Islet precursor cell (in vitro differentiated cells): Measurements from ENCODE around the gene ERG.

ENCODE experiments used
- DNase-seq: peaks from one replicate; pipeline ENCODE4 v3.0.0-alpha.2; 2018

Gene ERG

GRCh38 chr21:38430401-38430984 lies 67.8 kb downstream of the ERG start:
- no peak for DNase-seq

- DNase-seq = no peak
Measured at GRCh38 chr21:38429011-38429410, 69.3 kb downstream of the ERG start.

- no peak for DNase-seq
Measured at GRCh38 chr21:38428211-38428610, 70.1 kb downstream of the ERG start.

GRCh38 chr21:38424305-38425019 lies 73.8 kb downstream of the ERG start:
- no peak for DNase-seq

- DNase-seq = no peak
Measured at GRCh38 chr21:38422082-38422481, 76.2 kb downstream of the ERG start.

GRCh38 chr21:38420140-38420539 lies 78.1 kb downstream of the ERG start:
- DNase-seq = no peak

GRCh38 chr21:38417726-38418125 lies 80.6 kb downstream of the ERG start:
- no peak for DNase-seq

GRCh38 chr21:38416791-38417190 lies 81.5 kb downstream of the ERG start:
- DNase-seq = no peak

- DNase-seq = no peak
Measured at GRCh38 chr21:38413958-38414548, 84.2 kb downstream of the ERG start.

GRCh38 chr21:38410466-38410865 lies 87.8 kb downstream of the ERG start:
- no peak for DNase-seq

- no peak for DNase-seq
Measured at GRCh38 chr21:38409907-38410306, 88.4 kb downstream of the ERG start.

- DNase-seq = no peak
Measured at GRCh38 chr21:38404177-38404576, 94.1 kb downstream of the ERG start.

- DNase-seq = no peak
Measured at GRCh38 chr21:38402795-38403194, 95.5 kb downstream of the ERG start.

GRCh38 chr21:38402291-38402690 lies 96.0 kb downstream of the ERG start:
- no peak for DNase-seq

- no peak for DNase-seq
Measured at GRCh38 chr21:38401191-38401926, 96.9 kb downstream of the ERG start.

GRCh38 chr21:38400195-38400919 lies 97.9 kb downstream of the ERG start:
- DNase-seq = no peak

GRCh38 chr21:38399103-38399502 lies 99.2 kb downstream of the ERG start:
- DNase-seq = no peak

- no peak for DNase-seq
Measured at GRCh38 chr21:38396325-38396724, 102.0 kb downstream of the ERG start.

GRCh38 chr21:38395581-38395980 lies 102.7 kb downstream of the ERG start:
- DNase-seq = no peak

GRCh38 chr21:38392661-38393060 lies 105.6 kb downstream of the ERG start:
- DNase-seq = no peak

- no peak for DNase-seq
Measured at GRCh38 chr21:38389896-38390295, 108.4 kb downstream of the ERG start.

GRCh38 chr21:38389354-38389676 lies 109.0 kb downstream of the ERG start:
- DNase-seq = no peak

GRCh38 chr21:38388647-38389353 lies 109.5 kb downstream of the ERG start:
- no peak for DNase-seq
